H9 (cell line): Measurements from ENCODE around the gene SLC1A7. TPM values are rescaled to one million over a fixed set of nuclear protein-coding genes. Genes with fewer than 3 reads are reported as not detected.

Source experiments
- DNase-seq: peaks from one replicate; pipeline ENCODE4 v3.0.0-alpha.2; 2017
- H2AFZ ChIP-seq: one replicate; pipeline ENCODE4 v1.6.1; 2013; ENCODE audit warnings: mild to moderate bottlenecking, low read length, control low read depth, moderate library complexity
- H2AK5ac ChIP-seq: 2 replicates; pipeline ENCODE4 v1.6.1; 2013; ENCODE audit warnings: low read length, control low read depth, mixed read lengths; ENCODE audit not compliant: insufficient read length
- H2BK120ac ChIP-seq: one replicate; pipeline ENCODE4 v1.6.1; 2013; ENCODE audit warnings: low read depth, mild to moderate bottlenecking, low read length, control low read depth, inconsistent platforms; ENCODE audit not compliant: poor library complexity, severe bottlenecking
- H2BK12ac ChIP-seq: 2 replicates; pipeline ENCODE4 v1.6.1; 2013; ENCODE audit warnings: low read length, control low read depth, mixed read lengths, low read depth; ENCODE audit not compliant: insufficient read length
- H2BK15ac ChIP-seq: 2 replicates; pipeline ENCODE4 v1.6.1; 2013; ENCODE audit warnings: low read depth, low read length, control low read depth
- H2BK20ac ChIP-seq: one replicate; pipeline ENCODE4 v1.6.1; 2013; ENCODE audit warnings: low read depth, mild to moderate bottlenecking, low read length, control low read depth, inconsistent platforms; ENCODE audit not compliant: poor library complexity, severe bottlenecking
- H2BK5ac ChIP-seq: 2 replicates; pipeline ENCODE4 v1.6.1; 2013; ENCODE audit warnings: low read length, control low read depth, mixed read lengths; ENCODE audit not compliant: insufficient read length
- H3K14ac ChIP-seq: 2 replicates; pipeline ENCODE4 v1.6.1; 2013; ENCODE audit warnings: low read length, control low read depth; ENCODE audit not compliant: insufficient read depth
- H3K18ac ChIP-seq: 2 replicates; pipeline ENCODE4 v1.6.1; 2013; ENCODE audit warnings: low read depth, mild to moderate bottlenecking, mixed read lengths, low read length, control low read depth; ENCODE audit not compliant: insufficient read length
- H3K23ac ChIP-seq: 2 replicates; pipeline ENCODE4 v1.6.1; 2013; ENCODE audit warnings: low read length, control low read depth, mixed read lengths, low read depth; ENCODE audit not compliant: insufficient read length
- H3K23me2 ChIP-seq: 2 replicates; pipeline ENCODE4 v1.6.1; 2013; ENCODE audit warnings: low read depth, mild to moderate bottlenecking, mixed read lengths, low read length, control low read depth; ENCODE audit not compliant: insufficient read length, poor library complexity, severe bottlenecking
- H3K27ac ChIP-seq: 2 replicates; pipeline ENCODE4 v1.5.1; 2013; ENCODE audit warnings: low read length, control low read depth, mixed read lengths, low read depth; ENCODE audit not compliant: insufficient read length
- H3K27me3 ChIP-seq: 2 replicates; pipeline ENCODE4 v1.6.1; 2013; ENCODE audit warnings: low read length, control low read depth, inconsistent platforms; ENCODE audit not compliant: insufficient read depth
- H3K4ac ChIP-seq: 2 replicates; pipeline ENCODE4 v1.6.1; 2013; ENCODE audit warnings: low read depth, mild to moderate bottlenecking, control low read depth, inconsistent platforms, low read length, moderate library complexity
- H3K4me1 ChIP-seq: 2 replicates; pipeline ENCODE4 v1.6.1; 2013; ENCODE audit warnings: low read length, control low read depth, inconsistent platforms; ENCODE audit not compliant: insufficient read depth
- H3K4me2 ChIP-seq: 2 replicates; pipeline ENCODE4 v1.6.1; 2013; ENCODE audit warnings: low read length, control low read depth, mixed read lengths; ENCODE audit not compliant: insufficient read length, insufficient read depth
- H3K56ac ChIP-seq: 2 replicates; pipeline ENCODE4 v1.6.1; 2013; ENCODE audit warnings: low read depth, mild to moderate bottlenecking, mixed read lengths, low read length, control low read depth; ENCODE audit not compliant: insufficient read length
- H3K79me1 ChIP-seq: 2 replicates; pipeline ENCODE4 v1.6.1; 2013; ENCODE audit warnings: low read depth, mild to moderate bottlenecking, moderate library complexity, low read length, control low read depth, inconsistent platforms; ENCODE audit not compliant: insufficient read depth, poor library complexity, severe bottlenecking
- H3K79me2 ChIP-seq: 2 replicates; pipeline ENCODE4 v1.6.1; 2013; ENCODE audit warnings: low read length, control low read depth, inconsistent platforms; ENCODE audit not compliant: insufficient read depth
- H3K9ac ChIP-seq: 2 replicates; pipeline ENCODE4 v1.6.1; 2013; ENCODE audit warnings: low read length, control low read depth, mixed read lengths; ENCODE audit not compliant: insufficient read length; ENCODE audit errors: extremely low read depth
- H3K9me3 ChIP-seq: one replicate; pipeline ENCODE4 v1.6.1; 2013; ENCODE audit warnings: low read depth, low read length, inconsistent platforms; ENCODE audit not compliant: control insufficient read depth
- H3T11ph ChIP-seq: one replicate; pipeline ENCODE4 v1.6.1; 2013; ENCODE audit warnings: mild to moderate bottlenecking, low read length, control low read depth, inconsistent platforms
- H4K20me1 ChIP-seq: one replicate; pipeline ENCODE4 v1.6.1; 2013; ENCODE audit not compliant: control insufficient read depth, insufficient read length, insufficient read depth
- H4K5ac ChIP-seq: 2 replicates; pipeline ENCODE4 v1.6.1; 2013; ENCODE audit warnings: low read depth, mild to moderate bottlenecking, mixed read lengths, low read length, control low read depth; ENCODE audit not compliant: insufficient read length
- H4K8ac ChIP-seq: replicated peaks from 2 replicates; pipeline ENCODE4 v1.6.1; 2013; ENCODE audit warnings: low read length, control low read depth, mixed read lengths, low read depth; ENCODE audit not compliant: insufficient read length
- H4K91ac ChIP-seq: 2 replicates; pipeline ENCODE4 v1.6.1; 2013; ENCODE audit warnings: low read depth, mild to moderate bottlenecking, moderate library complexity, mixed read lengths, low read length, control low read depth; ENCODE audit not compliant: insufficient read length
- H3K27ac Mint-ChIP-seq, 3 experiments: 2 replicates in 2 of 3; 3 replicates in 1 of 3; pipeline ENCODE4 v1.8.0; 2020 to 2021; ENCODE audit warnings: mixed read lengths in 3 of 3, mild to moderate bottlenecking in 1 of 3, moderate library complexity in 1 of 3
- H3K27me3 Mint-ChIP-seq: 2 replicates; pipeline ENCODE4 v1.8.0; 2021; ENCODE audit warnings: low read depth, mild to moderate bottlenecking, moderate library complexity, mixed read lengths
- H3K36me3 Mint-ChIP-seq, 3 experiments: 2 replicates in 2 of 3; 3 replicates in 1 of 3; pipeline ENCODE4 v1.8.0; 2020 to 2021; ENCODE audit warnings: low read depth in 3 of 3, mixed read lengths in 3 of 3; ENCODE audit not compliant: insufficient read depth in 1 of 3
- H3K4me1 Mint-ChIP-seq, 2 experiments: 2 replicates each; pipeline ENCODE4 v1.8.0; 2020; ENCODE audit warnings: mixed read lengths in 2 of 2
- H3K4me3 Mint-ChIP-seq, 2 experiments: 2 replicates in 1 of 2; 3 replicates in 1 of 2; pipeline ENCODE4 v1.8.0; 2020 to 2021; ENCODE audit warnings: mild to moderate bottlenecking in 2 of 2, mixed read lengths in 2 of 2, moderate library complexity in 1 of 2
- H3K9me3 Mint-ChIP-seq, 2 experiments: 2 replicates in 1 of 2; 3 replicates in 1 of 2; pipeline ENCODE4 v1.8.0; 2020; ENCODE audit warnings: mild to moderate bottlenecking in 2 of 2, mixed read lengths in 2 of 2, moderate library complexity in 1 of 2
- CTCF ChIP-seq: fragments of 200-600 bp; sonication (generic); conservative IDR thresholded peaks from 3 replicates; pipeline ENCODE4 v1.8.0; 2021; ENCODE audit warnings: antibody characterized with exemption, mild to moderate bottlenecking
- WGBS: extraction: QIAGEN DNeasy Blood & Tissue Kit; methylation state at CpG from one replicate; pipeline ENCODE4 v1.1.7; 2013; ENCODE audit warnings: missing lambda C conversion rate, low lambda C conversion rate, mixed read lengths; ENCODE audit not compliant: insufficient read length; ENCODE audit errors: extremely low coverage; 5-methylcytosine and 5-hydroxymethylcytosine counted together
- total RNA-seq: library from RNA; stranded (reverse); gene quantifications from 2 replicates; pipeline ENCODE4 v1.2.1, GENCODE V29; 2021

Gene SLC1A7
- total RNA-seq, 1 experiment from 2014 or later, result not detected

DNA sequence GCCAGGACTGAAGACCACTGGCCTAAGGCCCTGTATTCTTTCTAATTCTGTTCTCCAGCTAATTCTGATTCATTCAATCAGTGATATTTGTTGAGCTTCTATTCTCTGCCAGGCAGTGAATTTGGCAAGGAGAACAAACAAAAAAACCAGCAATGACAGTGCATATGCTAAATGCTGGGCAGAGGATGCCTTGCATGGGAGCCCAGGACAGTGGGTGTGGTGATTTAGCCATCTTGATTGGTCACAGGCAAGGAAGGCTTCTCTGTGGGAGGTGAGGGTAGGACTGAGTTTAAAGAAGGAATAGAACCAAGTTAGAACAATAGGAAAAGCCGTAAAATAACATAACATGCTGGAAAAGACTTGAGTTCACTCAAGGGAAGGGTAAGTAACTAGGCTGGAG is 45.0 kb upstream of the SLC1A7 start:
- no peak overlapping the region for H4K91ac ChIP-seq
- H2AFZ ChIP-seq, result no peak overlapping the region
- no peak overlapping the region for H4K8ac ChIP-seq
- no peak overlapping the region for H2BK5ac ChIP-seq
- H2BK120ac ChIP-seq, result no peak overlapping the region
- H3K4ac ChIP-seq, result no peak overlapping the region
- peaks cover 9 to 14% of the 10 kb centered on the region in 2 experiments for H3K4me1 Mint-ChIP-seq
- no peak overlapping the region for H3K56ac ChIP-seq
- no CpG with 5 or more reads among the region's 1 CpG for WGBS
- no peaks in the 10 kb centered on the region for H3K36me3 Mint-ChIP-seq
- no peaks in the 10 kb centered on the region for H3K9me3 ChIP-seq
- H3K4me1 ChIP-seq, result no peaks in the 10 kb centered on the region
- no peak overlapping the region for H3K18ac ChIP-seq
- no peaks in the 10 kb centered on the region; a peak in 1 of 5 replicates for H3K9me3 Mint-ChIP-seq
- no peak overlapping the region for H2BK20ac ChIP-seq
- H3K14ac ChIP-seq, result no peak overlapping the region
- no peaks in the 10 kb centered on the region for H3K23me2 ChIP-seq
- H4K5ac ChIP-seq, result no peak overlapping the region
- H3K4me2 ChIP-seq, result no peak overlapping the region
- H3K9ac ChIP-seq, result no peak overlapping the region
- no peaks in the 10 kb centered on the region for H3K27me3 ChIP-seq
- H3K79me1 ChIP-seq, result no peaks in the 10 kb centered on the region
- no peak overlapping the region for H3K27ac ChIP-seq
- H3T11ph ChIP-seq, result no peak overlapping the region
- no peak overlapping the region for H3K4me3 Mint-ChIP-seq
- H3K27me3 Mint-ChIP-seq, result peaks cover 2% of the 10 kb centered on the region
- no peak for TF ChIP-seq CTCF
- no peaks in the 10 kb centered on the region for H3K79me2 ChIP-seq
- no peak overlapping the region for H3K23ac ChIP-seq
- H3K27ac Mint-ChIP-seq, result no peak overlapping the region
- H2AK5ac ChIP-seq, result no peak overlapping the region
- no peak overlapping the region for H2BK12ac ChIP-seq
- no peaks in the 10 kb centered on the region for H4K20me1 ChIP-seq
- H2BK15ac ChIP-seq, result no peak overlapping the region
- DNase-seq, result no peak
